Lower leg skin (tissue), 4 donors: ENCODE results near the gene FILIP1L. TPM values are rescaled to one million over a fixed set of nuclear protein-coding genes. Genes with fewer than 3 reads are reported as not detected.

Experiments
- DNase-seq, 2 donors: peaks; one replicate each; pipeline ENCODE4 v3.0.0-alpha.2; 2019; ENCODE audit warnings: low spot score in 2 of 2
- H3K4me3 ChIP-seq: fragments of 200-600 bp; sonication (generic); 2 replicates; pipeline ENCODE4 v1.5.1; 2017; ENCODE audit warnings: mild to moderate bottlenecking, low read depth; ENCODE audit not compliant: poor library complexity, severe bottlenecking
- CTCF ChIP-seq, 3 donors: fragments of 450-650 bp; IDR thresholded peaks; one replicate each; pipeline ENCODE4 v1.5.1; 2016; ENCODE audit warnings: antibody characterized with exemption in 3 of 3, mild to moderate bottlenecking in 3 of 3, moderate library complexity in 2 of 3
- POLR2A ChIP-seq, 2 donors: fragments of 450-650 bp; IDR thresholded peaks; one replicate each; pipeline ENCODE4 v1.6.1; 2016 to 2017; ENCODE audit warnings: antibody characterized with exemption in 2 of 2, mild to moderate bottlenecking in 1 of 2, moderate library complexity in 1 of 2
- WGBS, 2 donors: methylation state at CpG; one replicate each; pipeline ENCODE4 v1.1.5; 2018; 5-methylcytosine and 5-hydroxymethylcytosine counted together
- intact Hi-C: fragments of 100-400 bp; cut with DNase I; formaldehyde crosslinking; loops from one replicate; pipeline ENCODE4 v1.15.0; 2023; ENCODE audit warnings: low total_unique reads
- total RNA-seq, 4 donors: library from RNA; depleted of rRNA; stranded (reverse); fragments of >200 nt; gene quantifications; one replicate each; pipeline ENCODE4 v1.1.0, GENCODE V29; 2016

Gene FILIP1L
- total RNA-seq, 4 donors from 2014 or later: 17.5 to 33.9 (median 22.1) TPM

- no peak for DNase-seq
- TF ChIP-seq CTCF (IDR thresholded peaks at IDR 0.05): no peak
- intact Hi-C loops: no loop called here
- no peak overlapping the region for H3K4me3 ChIP-seq
These were observed 210.4 kb downstream of the FILIP1L start for GRCh38 chr3:99903869-99904268.

- TF ChIP-seq POLR2A (IDR thresholded peaks at IDR 0.05) (no peak), CTCF (IDR thresholded peaks at IDR 0.05) (no peak)
- H3K4me3 ChIP-seq: no peak overlapping the region
- no peak for DNase-seq
- intact Hi-C loops: no loop called here
- 68 to 79% methylated on average over 1 of the region's 1 CpG for WGBS, 2 donors
These were observed 212.2 kb downstream of the FILIP1L start for GRCh38 chr3:99902091-99902490.

GRCh38 chr3:99901200-99901926, 212.9 kb downstream of the FILIP1L start:
- DNase-seq: no peak
- H3K4me3 ChIP-seq: no peak overlapping the region
- WGBS, 2 donors: 10 to 11% methylated on average over 6 of the region's 6 CpGs
- intact Hi-C loops: no loop called here
- TF ChIP-seq CTCF (IDR thresholded peaks at IDR 0.05) (no peak), POLR2A (IDR thresholded peaks at IDR 0.05) (no peak)

GRCh38 chr3:99900248-99900647, 214.1 kb downstream of the FILIP1L start:
- intact Hi-C loops: no loop called here
- 97 to 100% methylated on average over 1 of the region's 1 CpG for WGBS, 2 donors
- no peak for TF ChIP-seq CTCF (IDR thresholded peaks at IDR 0.05)
- no peak for TF ChIP-seq POLR2A (IDR thresholded peaks at IDR 0.05)

GRCh38 chr3:99899603-99900002, 214.7 kb downstream of the FILIP1L start:
- no peak overlapping the region for H3K4me3 ChIP-seq
- no peak for DNase-seq
- intact Hi-C loops: no loop called here
- 89 to 94% methylated on average over 3 of the region's 3 CpGs for WGBS, 2 donors
- no peak for TF ChIP-seq POLR2A (IDR thresholded peaks at IDR 0.05)
- TF ChIP-seq CTCF (IDR thresholded peaks at IDR 0.05): no peak

More at GRCh38 chr3:99900248-99900647, 214.1 kb downstream of the FILIP1L start:
- H3K4me3 ChIP-seq: no peak overlapping the region
- no peak for DNase-seq

GRCh38 chr3:99896482-99896881, 217.8 kb downstream of the FILIP1L start:
- no peak overlapping the region for H3K4me3 ChIP-seq
- no peak for DNase-seq
- 72 to 79% methylated on average over 3 of the region's 3 CpGs for WGBS, 2 donors
- intact Hi-C loops: no loop called here
- no peak for TF ChIP-seq POLR2A (IDR thresholded peaks at IDR 0.05)
- no peak for TF ChIP-seq CTCF (IDR thresholded peaks at IDR 0.05)
